Thyroid gland (tissue), 4 donors: Measurements from ENCODE around the gene TXNRD3.

ENCODE experiments used
- POLR2A ChIP-seq, 2 donors: fragments of 450-650 bp; IDR thresholded peaks; one replicate each; pipeline ENCODE4 v1.6.1; 2017; ENCODE audit warnings: antibody characterized with exemption in 2 of 2, mild to moderate bottlenecking in 2 of 2, moderate library complexity in 1 of 2
- TF ChIP-seq, protein P1 (sequence below), 6 experiments: fragments of 200-600 bp in 3 of 6; fragments of 450-650 bp in 3 of 6; sonication (generic) in 3 of 6; IDR thresholded peaks; one replicate each; pipeline ENCODE4 v1.5.1; 2016 to 2019; ENCODE audit warnings: antibody characterized with exemption in 6 of 6, mild to moderate bottlenecking in 2 of 6, inconsistent platforms in 1 of 6, moderate library complexity in 1 of 6

DNA sequence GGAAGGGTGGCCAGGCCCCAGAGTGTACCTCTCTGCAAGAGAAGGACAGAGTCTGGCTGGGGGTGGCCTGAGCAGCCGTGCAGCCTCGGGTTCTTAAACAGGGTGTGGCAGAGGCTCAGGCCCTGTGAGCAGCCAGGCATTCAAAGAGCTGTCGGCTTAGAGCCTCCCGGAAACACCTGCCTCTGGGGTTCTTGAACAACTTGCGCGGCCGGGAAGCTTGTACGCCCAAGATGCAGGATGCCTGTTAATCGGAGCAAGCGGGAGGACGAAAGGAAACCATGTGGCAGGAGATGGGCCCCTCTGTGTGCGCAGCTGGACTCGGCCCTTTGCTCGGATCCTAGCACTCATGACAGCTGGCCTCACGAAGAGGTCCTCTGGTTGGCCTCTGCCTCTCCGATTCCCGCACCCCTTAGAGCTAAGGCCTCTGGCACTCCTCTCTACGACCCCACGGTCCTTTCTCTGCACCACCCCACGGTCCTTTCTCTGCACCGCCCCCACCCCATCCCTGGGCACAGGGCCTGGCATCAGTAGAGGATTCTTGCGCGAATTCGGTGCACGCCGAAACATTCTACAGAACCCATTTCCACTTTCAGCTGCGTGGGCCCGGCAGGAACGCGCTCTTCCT is 23.9 kb upstream of the TXNRD3 start:
- TF ChIP-seq, protein P1, sequence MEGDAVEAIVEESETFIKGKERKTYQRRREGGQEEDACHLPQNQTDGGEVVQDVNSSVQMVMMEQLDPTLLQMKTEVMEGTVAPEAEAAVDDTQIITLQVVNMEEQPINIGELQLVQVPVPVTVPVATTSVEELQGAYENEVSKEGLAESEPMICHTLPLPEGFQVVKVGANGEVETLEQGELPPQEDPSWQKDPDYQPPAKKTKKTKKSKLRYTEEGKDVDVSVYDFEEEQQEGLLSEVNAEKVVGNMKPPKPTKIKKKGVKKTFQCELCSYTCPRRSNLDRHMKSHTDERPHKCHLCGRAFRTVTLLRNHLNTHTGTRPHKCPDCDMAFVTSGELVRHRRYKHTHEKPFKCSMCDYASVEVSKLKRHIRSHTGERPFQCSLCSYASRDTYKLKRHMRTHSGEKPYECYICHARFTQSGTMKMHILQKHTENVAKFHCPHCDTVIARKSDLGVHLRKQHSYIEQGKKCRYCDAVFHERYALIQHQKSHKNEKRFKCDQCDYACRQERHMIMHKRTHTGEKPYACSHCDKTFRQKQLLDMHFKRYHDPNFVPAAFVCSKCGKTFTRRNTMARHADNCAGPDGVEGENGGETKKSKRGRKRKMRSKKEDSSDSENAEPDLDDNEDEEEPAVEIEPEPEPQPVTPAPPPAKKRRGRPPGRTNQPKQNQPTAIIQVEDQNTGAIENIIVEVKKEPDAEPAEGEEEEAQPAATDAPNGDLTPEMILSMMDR (IDR thresholded peaks at IDR 0.05): no peak
- TF ChIP-seq POLR2A (IDR thresholded peaks at IDR 0.05): no peak
